Renal pelvis (tissue), 4 donors: ENCODE measurements around the gene ZNF148. TPM values are rescaled to one million over a fixed set of nuclear protein-coding genes. Genes with fewer than 3 reads are reported as not detected.

Experiments
- DNase-seq: peaks from one replicate; pipeline ENCODE4 v3.0.0-alpha.2; 2013
- polyA plus RNA-seq, 3 donors: library from polyadenylated mRNA; unstranded; fragments of 120-200 nt; gene quantifications; one replicate each; pipeline ENCODE4 v1.2.1, GENCODE V29; 2013; ENCODE audit not compliant: insufficient read length in 3 of 3

The ZNF148 gene
- polyA plus RNA-seq, 3 donors, result 40.3 to 47.3 (median 43.5) TPM

GRCh38 chr3:125192190-125193035 is 182.7 kb downstream of the ZNF148 start:
- DNase-seq, result no peak

- DNase-seq, result no peak
These were observed 183.4 kb downstream of the ZNF148 start for GRCh38 chr3:125191730-125192129.

- DNase-seq, result no peak
These were observed 183.9 kb downstream of the ZNF148 start for GRCh38 chr3:125191256-125191655.

DNA sequence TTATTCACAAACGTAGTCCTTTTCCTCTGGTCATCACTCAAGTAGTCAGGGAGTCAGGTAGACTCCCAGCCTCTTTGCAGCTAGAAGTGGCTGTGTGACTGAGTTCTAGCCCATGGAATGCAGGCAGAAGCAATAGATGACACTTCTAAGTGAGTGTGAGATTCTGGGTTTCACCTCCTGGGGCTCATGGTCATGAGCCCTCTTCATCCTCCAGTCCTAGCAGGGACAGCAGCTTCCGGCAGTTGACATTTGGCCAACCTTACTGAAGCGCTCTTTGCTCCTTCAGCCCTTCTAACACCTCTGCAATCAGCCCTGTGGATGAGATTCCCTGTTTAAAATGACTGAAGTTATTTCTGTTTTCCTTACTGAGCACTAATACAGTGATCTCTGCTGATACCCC is 184.3 kb downstream of the ZNF148 start:
- DNase-seq, result no peak

DNA sequence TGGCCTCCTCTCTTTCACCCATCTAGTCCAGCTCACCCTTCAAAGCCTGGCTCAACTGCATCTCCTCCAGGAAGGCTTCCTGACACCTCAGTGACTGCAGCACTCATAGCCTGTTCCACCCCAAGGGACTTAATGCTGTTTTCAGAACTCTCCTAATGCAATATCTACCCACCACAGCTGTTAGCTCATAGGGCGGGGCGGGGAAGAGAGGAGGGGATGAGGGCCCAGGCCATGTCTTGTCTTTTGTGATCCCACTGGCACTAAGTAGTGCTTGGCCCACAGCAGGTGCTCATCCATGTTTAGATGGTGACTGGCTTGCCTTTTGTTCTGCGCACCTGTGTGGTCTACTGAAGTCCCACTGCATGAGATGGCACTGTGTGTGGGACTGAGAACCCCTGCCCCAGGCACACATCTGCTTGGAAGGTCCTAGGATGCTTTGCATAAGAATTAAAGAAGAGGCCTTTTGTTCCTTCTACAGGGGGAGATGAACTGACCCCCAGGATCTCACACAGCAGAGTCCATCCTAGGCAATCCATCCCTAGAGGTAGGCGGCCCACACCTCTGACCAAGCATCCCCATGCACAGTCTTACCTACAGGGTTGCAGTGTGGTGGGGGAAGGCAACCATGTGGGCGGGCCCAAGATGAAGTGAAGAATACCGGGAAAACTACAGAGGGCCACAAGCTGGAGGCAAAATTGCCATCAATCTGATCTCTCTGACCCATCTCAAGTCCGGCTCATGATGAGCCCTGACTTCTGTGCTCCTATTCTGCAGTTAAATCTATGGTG is 185.6 kb downstream of the ZNF148 start:
- DNase-seq, result no peak

DNA sequence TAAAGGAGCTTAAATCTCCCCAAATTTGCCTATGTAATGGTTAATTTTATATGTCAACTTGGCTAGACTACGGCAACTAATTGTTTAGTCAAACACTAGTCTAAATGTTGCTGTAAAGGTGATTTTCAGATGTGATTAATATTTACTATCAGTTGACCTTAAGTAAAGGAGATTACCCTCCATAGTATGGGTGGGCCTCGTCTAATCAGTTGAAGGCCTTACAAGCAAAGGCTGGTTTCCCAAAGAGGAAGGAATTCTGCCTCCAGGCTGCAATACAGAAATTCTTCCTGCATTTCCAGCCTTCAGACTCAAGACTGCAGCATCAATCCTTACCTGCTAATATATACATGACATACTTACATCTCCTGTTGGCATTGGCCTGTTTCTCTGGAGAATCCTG is 186.2 kb downstream of the ZNF148 start:
- no peak for DNase-seq

- DNase-seq, result no peak
These were observed 187.6 kb downstream of the ZNF148 start for GRCh38 chr3:125187599-125187910.

DNA sequence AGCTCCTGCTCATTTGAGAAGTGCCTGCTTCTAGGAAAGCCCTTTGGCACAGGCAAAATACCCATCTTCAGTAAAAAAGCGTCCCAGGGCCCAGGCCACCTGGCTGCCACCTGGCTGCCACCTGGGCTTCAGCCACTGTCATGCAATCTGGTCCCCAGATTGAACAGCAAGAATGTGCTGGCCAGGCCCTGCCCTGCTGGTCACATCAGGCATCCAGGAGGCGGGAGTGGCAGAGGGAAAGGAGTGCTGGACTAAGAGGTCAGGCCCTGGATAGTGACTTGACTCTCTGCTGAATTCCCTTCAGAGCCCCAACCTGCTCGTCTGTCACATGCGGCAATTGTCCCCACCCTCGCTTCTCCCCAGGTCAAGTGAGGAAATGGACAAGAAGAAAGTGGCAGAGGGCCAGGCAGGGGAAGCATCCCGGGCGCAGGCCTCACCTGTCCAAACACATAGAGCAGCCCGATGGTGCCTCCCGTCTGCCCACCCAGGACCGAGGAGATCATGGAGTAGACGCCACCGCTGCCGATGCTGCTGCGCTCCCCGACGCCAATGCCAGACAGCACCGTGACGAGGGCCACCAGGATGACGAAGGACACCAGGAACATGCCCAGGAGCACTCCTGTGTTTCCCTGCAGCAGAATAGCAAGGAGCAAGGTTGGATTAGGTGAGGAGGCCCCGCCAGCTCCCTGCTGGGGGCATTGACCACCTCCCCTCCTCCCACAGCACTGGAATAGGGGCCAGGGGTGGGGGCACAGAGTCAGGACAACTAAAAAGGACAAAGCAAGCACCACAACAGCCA is 188.1 kb downstream of the ZNF148 start:
- no peak for DNase-seq

GRCh38 chr3:125186261-125186787 is 188.8 kb downstream of the ZNF148 start:
- DNase-seq, result no peak

- no peak for DNase-seq
These were observed 189.3 kb downstream of the ZNF148 start for GRCh38 chr3:125185805-125186204.

- no peak for DNase-seq
These were observed 195.3 kb downstream of the ZNF148 start for GRCh38 chr3:125179884-125180240.

GRCh38 chr3:125179143-125179883 is 195.8 kb downstream of the ZNF148 start:
- no peak for DNase-seq

GRCh38 chr3:125177746-125178145 is 197.4 kb downstream of the ZNF148 start:
- no peak for DNase-seq

Other genes starting within 250 kb of the ZNF148 start
- 10 to 100 TPM in 1 of 3 donors, 1 to 10 TPM in 2; 5.9 to 10.3 (median 8.4) TPM for gene SLC12A8, start 162.6 kb downstream of the ZNF148 start, polyA plus RNA-seq
- 10 to 100 TPM; 64.0 to 70.9 (median 64.3) TPM for gene SNX4, start 144.9 kb upstream of the ZNF148 start, polyA plus RNA-seq
- gene OSBPL11, start 220.2 kb upstream of the ZNF148 start, polyA plus RNA-seq, result 10 to 100 TPM; 20.2 to 21.6 (median 21.2) TPM